ENCODE results near the gene DCST1.

- TF ChIP-seq SMC3 (IDR thresholded peaks at IDR 0.05; ENCODE audit: low read depth, low read length) (no peak), CTCF (conservative IDR thresholded peaks at IDR 0.05; ENCODE audit: low read depth, low read length) (no peak), POLR2A (IDR thresholded peaks at IDR 0.05; ENCODE audit: low read depth, low read length) (no peak)
Measured at GRCh38 chr1:155032886-155033285, 738 bp upstream of the DCST1 start.

All from IMR-90 (cell line).